Rectal smooth muscle tissue (tissue), 1 donor: Measurements from ENCODE around the gene PPP1R8.
"Not testable (repeated sequence)": the region's sequence is repeated elsewhere in the genome, so short reads cannot be mapped to it uniquely, and the experiment has no call there.

Source experiments
- H3K27ac ChIP-seq: one replicate; pipeline ENCODE4 v1.7.0; 2013; ENCODE audit warnings: low read depth, low read length, inconsistent platforms
- H3K27me3 ChIP-seq: one replicate; pipeline ENCODE4 v1.7.0; 2013; ENCODE audit warnings: low read length; ENCODE audit not compliant: control insufficient read depth, insufficient read depth
- H3K36me3 ChIP-seq: one replicate; pipeline ENCODE4 v1.7.0; 2013; ENCODE audit warnings: low read length; ENCODE audit not compliant: control insufficient read depth, insufficient read depth
- H3K4me1 ChIP-seq: one replicate; pipeline ENCODE4 v1.7.0; 2013; ENCODE audit warnings: low read length; ENCODE audit not compliant: control insufficient read depth, insufficient read depth
- H3K4me3 ChIP-seq: one replicate; pipeline ENCODE4 v1.7.0; 2013; ENCODE audit warnings: low read length
- H3K9ac ChIP-seq: one replicate; pipeline ENCODE4 v1.7.0; 2013; ENCODE audit warnings: low read length

Gene PPP1R8

DNA sequence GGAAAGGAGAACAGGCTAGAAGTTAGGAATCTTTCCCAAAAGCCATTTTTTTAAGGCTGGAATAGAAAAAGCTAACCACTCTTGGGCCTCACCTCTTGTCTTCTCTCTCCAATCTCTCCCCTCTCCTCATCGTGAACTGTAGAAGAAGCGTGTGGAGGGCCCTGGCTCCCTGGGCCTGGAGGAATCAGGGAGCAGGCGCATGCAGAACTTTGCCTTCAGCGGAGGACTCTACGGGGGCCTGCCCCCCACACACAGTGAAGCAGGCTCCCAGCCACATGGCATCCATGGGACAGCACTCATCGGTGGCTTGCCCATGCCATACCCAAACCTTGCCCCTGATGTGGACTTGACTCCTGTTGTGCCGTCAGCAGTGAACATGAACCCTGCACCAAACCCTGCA, 19.4 kb downstream of the PPP1R8 start:
- peaks cover 33% of the 10 kb centered on the region for H3K36me3 ChIP-seq
- no peaks in the 10 kb centered on the region for H3K27me3 ChIP-seq
- H3K4me1 ChIP-seq, result no peaks in the 10 kb centered on the region
- no peak overlapping the region for H3K27ac ChIP-seq
- no peak overlapping the region for H3K9ac ChIP-seq
- H3K4me3 ChIP-seq, result no peak overlapping the region

DNA sequence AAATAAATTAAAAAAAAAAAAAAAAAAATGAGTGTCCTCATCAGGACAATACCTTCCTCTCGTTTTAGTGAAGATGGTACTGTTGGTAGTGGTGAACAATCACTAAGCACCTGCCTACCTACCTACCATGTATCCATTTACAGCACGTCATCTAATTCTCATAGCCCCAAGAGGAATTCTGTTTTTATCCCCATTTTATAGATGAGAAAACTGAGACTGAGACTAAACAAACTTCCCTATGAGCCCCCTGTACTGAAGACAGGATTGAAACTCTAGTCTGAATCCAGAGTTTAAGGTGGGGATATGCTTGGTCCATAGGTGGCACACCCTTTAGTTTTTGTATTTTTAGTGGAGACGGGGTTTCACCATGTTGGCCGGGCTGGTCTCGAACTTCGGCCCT, 24.5 kb downstream of the PPP1R8 start:
- no peaks in the 10 kb centered on the region for H3K27me3 ChIP-seq
- no peak overlapping the region for H3K9ac ChIP-seq
- peaks cover 13% of the 10 kb centered on the region for H3K36me3 ChIP-seq
- H3K27ac ChIP-seq, result no peak overlapping the region
- H3K4me1 ChIP-seq, result no peaks in the 10 kb centered on the region
- H3K4me3 ChIP-seq, result no peak overlapping the region

DNA sequence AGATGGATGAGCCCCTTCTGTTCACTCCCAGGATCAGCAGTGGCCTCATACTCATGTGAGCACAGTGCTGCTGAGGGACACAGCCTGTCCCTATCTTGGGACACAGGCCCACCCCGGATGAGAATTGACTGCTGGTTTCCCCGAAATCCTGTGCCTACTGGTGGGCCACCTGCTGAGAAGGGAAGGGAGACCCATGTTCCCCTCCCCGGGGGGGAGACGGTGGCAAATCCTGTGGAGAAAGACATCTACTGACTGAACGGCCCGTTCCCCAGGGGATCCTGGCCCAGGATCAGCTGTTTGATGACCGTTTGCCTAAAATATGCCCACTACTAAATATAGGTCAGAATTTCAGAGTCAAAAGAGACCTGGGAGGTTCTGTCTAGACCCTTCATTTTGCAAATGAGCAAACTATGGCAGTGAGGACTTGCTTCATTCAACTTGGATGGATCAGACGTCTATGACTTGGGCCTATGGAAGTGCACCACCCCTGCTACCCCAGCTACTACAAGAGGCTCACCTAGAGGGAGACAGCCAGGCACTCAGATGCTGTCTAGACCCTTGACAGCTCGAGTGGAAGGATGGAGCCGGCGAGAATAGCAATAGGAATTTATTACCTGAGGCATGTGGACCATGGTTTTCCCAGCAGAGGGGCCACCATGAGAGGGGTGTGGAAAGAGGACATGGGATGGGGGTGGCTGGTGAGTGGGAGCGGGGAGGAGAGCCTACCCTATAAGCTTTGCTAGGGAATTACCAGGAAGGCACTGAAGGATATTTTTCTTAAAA, 26.2 kb downstream of the PPP1R8 start:
- H3K4me3 ChIP-seq, result no peak overlapping the region
- H3K9ac ChIP-seq, result no peak overlapping the region
- H3K27ac ChIP-seq, result no peak overlapping the region
- no peaks in the 10 kb centered on the region for H3K4me1 ChIP-seq
- peaks cover under 1% of the 10 kb centered on the region for H3K36me3 ChIP-seq
- H3K27me3 ChIP-seq, result no peaks in the 10 kb centered on the region

DNA sequence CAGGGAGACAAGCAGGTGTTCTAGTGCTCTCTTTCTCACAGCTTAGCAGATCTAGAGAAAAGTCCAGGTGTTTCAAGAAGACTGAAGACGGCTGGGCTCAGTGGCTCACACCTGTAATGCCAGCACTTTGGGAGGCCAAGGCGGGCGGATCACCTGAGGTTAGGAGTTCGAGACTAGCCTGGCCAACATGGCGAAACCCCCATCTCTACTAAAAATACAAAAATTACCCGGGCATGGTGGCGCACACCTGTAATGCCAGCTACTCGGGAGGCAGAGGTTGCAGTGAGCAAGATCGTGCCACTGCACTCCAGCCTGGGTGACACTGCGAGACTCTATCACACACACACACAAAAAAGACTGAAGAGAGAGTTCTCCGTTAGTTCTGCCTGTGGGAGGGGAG, 27.0 kb downstream of the PPP1R8 start:
- not testable (repeated sequence) for H3K4me3 ChIP-seq, H3K36me3 ChIP-seq, H3K27ac ChIP-seq, H3K27me3 ChIP-seq, H3K4me1 ChIP-seq, H3K9ac ChIP-seq

DNA sequence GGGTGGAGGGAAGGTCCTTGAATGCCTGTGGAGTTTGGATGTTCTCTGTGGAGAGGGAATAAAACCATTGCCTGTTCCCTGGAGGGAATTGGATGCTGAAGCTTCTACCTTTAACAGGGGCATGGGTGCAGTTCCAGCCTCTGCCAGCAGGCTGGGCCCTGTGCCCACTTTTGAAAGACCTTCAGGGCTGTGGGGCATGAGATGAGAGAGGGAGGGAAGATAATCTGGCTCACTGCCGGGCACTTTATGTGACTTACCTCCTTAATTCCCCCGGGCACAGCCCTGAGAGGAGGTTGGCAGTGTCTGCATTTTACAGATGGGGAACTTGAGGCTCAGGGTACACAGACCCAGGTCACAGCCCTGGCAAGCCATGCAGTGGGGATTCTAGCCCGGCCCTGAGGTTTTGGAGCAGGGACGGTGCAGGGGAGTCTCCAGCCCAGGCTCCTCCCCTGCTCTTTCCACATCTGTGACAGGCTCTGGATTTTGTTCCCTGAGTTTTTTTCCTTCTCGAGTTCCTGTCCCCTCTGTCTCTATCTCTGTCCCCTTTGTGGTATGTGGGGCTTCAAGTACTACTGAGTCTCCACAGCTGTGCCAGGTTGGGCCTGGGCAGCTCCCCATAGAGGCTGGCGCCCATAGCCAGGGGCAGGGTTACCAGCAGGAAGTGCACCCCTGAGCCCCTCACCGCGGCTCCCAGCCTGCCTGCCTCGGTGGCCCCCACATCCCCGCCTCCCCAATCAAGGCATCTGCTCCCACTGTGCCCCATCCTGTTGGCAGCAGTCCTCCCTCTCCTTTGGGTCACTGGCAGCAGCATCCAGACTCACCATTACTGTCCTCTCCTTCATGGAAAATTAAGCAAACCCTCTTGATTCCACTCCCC, 27.7 kb downstream of the PPP1R8 start:
- Histone ChIP-seq H3K27me3 (no peaks in the 10 kb centered on the region), H3K9ac (no peak overlapping the region), H3K27ac (no peak overlapping the region), H3K4me3 (no peak overlapping the region), H3K4me1 (no peaks in the 10 kb centered on the region), H3K36me3 (no peaks in the 10 kb centered on the region)

DNA sequence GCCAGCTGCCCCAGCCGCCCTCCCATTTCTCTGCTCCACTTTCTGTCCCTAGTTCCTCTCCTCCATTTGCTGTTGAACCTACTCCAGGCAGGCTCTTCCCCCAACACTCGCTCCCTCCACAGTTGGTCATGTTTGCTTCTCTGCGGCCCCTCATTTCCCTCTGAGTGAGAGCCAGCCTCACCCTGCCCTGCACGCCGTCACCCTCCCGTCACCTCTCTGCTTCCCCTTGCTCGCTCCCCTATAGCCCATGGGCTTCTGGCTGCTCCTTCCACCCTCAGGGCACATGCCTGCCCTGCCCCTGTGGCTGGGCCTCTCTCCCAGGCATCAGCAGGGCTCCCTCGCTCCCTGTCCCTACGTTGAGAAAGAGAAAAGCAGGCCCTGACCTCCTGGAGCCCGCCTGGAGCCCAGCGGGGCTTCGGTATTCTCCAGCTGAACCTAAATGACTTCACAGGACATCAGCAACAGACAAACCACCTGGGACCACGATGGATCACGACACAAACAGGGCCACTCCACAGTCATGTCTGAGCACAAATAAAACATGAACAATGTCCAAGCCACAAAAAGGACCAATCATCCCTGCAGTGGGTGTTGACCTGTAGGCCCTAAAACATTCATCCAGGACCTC, 28.5 kb downstream of the PPP1R8 start:
- Histone ChIP-seq H3K9ac (no peak overlapping the region), H3K27ac (no peak overlapping the region), H3K4me3 (no peak overlapping the region), H3K36me3 (no peaks in the 10 kb centered on the region), H3K4me1 (no peaks in the 10 kb centered on the region), H3K27me3 (no peaks in the 10 kb centered on the region)

DNA sequence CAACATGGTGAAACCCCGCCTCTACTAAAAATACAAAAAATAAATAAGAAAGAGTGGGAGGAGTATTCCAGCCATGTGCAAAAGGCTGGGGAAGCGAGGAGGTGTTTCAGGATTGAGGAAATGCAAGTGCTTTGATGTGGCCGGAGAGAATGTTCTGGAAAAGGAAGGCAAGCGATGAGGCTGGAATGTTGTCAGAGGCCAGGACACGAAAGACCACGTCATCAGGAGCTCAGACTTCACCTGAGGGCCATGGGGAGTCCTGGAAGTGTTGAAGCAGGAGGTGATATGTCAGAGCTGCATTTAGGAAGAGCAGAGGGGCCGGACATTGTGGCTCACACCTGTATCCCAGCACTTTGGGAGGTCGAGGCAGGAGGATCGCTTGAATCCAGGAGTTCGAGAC, 30.9 kb downstream of the PPP1R8 start:
- Histone ChIP-seq H3K27me3 (no peaks in the 10 kb centered on the region), H3K4me3 (no peak overlapping the region), H3K9ac (no peak overlapping the region), H3K4me1 (no peaks in the 10 kb centered on the region), H3K27ac (no peak overlapping the region), H3K36me3 (no peaks in the 10 kb centered on the region)

DNA sequence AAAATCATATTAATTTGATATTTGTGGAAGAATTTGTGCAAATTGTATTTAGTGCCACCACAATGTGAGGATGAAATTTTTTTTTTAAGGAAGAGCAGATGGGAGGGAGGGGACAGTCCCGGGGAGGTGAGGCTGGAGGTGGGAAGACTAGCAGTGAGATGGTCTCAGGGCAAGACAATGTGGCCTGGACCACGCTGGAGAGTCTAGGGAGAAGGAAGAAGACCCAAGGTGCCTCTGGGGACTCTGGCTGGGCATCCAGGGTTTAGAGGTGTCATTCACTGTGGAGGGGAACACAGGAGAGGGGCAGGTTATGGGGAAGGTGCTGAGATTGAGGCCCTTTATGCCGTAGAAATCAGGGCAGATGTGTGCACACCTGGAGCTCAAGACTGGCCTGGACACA, 31.4 kb downstream of the PPP1R8 start:
- Histone ChIP-seq H3K9ac (no peak overlapping the region), H3K27me3 (no peaks in the 10 kb centered on the region), H3K36me3 (no peaks in the 10 kb centered on the region), H3K27ac (no peak overlapping the region), H3K4me1 (no peaks in the 10 kb centered on the region), H3K4me3 (no peak overlapping the region)

DNA sequence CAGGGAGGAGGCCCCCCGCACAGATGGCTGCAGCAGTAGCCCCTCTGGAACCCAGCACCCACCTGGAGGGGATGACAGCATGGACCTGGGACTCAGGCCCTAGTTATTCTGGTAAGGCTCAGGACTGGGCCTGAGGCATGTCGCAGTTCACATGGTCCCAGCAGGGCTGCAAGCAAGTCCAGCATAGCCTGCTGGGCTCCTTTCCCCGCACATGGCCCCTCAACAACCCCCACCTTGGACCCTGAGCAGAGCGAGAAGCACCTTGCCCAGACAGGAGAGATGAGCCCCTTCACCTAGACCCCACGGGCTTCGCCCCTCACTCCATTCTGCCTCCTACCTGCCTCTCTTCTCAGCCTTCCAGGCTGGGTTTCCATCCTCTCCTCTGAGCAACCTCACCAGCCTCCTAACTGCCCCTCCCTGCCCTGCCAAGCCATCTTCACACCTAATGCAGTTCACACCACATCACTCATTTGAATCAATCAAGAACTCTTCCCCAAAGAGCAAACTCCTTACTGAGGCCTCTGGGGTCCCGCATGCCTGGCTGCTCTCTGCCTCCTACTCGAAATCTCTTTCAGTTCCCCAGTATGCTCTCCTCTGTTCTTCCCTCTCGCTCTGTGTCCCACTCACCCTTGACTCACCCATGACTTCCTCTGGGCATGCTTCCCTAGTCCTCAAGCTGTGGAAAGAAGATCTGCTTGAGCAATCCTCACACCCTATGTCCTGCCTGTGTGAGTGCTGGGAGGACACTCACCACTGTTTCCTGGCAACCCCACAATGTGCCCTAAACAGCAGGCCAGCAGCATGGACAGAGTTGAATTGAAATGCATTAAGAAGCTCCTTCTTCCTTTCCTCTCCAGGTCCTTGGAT, 32.3 kb downstream of the PPP1R8 start:
- Histone ChIP-seq H3K4me1 (no peaks in the 10 kb centered on the region), H3K27ac (peak overlapping the region; percentile 14), H3K27me3 (no peaks in the 10 kb centered on the region), H3K36me3 (no peaks in the 10 kb centered on the region), H3K9ac (no peak overlapping the region), H3K4me3 (no peak overlapping the region)

DNA sequence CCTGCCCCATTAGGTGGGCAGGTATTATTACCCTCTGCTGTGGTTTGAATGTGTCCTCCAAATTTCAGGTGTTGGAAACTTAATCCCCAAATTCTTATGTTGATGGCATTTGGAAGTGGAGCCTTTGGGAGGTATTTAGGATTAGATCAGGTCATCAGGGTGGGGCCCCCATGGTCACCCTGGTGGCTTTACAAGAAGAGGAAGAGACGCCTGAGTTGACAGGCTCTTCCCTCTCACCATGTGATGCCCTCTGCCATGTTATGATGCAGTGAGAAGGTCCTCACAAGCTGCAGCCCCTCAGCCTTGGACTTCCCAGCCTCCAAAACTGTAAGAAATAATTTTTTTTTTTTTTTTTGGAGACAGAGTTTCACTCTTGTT, 32.9 kb downstream of the PPP1R8 start:
- H3K4me3 ChIP-seq, result no peak overlapping the region
- no peaks in the 10 kb centered on the region for H3K4me1 ChIP-seq
- no peaks in the 10 kb centered on the region for H3K36me3 ChIP-seq
- no peaks in the 10 kb centered on the region for H3K27me3 ChIP-seq
- no peak overlapping the region for H3K9ac ChIP-seq
- no peak overlapping the region for H3K27ac ChIP-seq

DNA sequence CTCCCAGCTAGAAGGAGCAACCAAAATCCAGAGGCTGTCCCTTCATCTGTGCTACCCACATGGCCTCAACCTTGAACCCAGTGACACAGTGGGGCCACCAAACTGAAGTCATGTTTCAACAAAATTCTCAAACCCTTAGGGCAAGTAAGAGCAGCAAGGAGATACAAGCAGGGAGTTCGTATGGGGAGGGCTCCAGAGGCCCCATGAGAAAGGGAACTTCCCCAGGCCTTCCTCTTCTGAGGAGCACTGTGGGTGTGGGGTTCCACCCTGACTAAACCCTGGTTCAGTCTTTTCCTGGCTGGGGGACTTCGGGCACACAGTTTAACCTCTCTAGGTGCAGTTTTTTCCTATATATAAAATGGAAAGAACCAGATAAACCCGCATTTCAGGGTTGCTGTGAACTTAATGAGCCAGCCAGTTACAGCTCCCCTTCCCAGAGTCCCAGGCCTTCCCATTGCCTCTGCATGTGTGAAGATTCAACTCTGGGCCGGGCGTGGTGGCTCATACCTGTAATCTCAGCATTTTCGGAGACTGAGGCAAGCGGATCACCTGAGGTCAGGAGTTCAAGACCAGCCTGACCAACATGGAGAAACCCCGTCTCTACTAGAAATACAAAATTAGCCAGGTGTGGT, 33.8 kb downstream of the PPP1R8 start:
- H3K4me1 ChIP-seq, result no peaks in the 10 kb centered on the region
- no peaks in the 10 kb centered on the region for H3K27me3 ChIP-seq
- no peak overlapping the region for H3K9ac ChIP-seq
- H3K36me3 ChIP-seq, result no peaks in the 10 kb centered on the region
- H3K4me3 ChIP-seq, result no peak overlapping the region
- no peak overlapping the region for H3K27ac ChIP-seq
